Measurements from ENCODE around the gene SAMD7.

Gene SAMD7

GRCh38 chr3:169948559-169949448, 37.4 kb downstream of the SAMD7 start:
- TF ChIP-seq REST (IDR thresholded peaks at IDR 0.05; ENCODE audit: low read depth) (no peak), FOXM1 (IDR thresholded peaks at IDR 0.05; ENCODE audit: borderline replicate concordance, low read depth) (no peak), CEBPB (IDR thresholded peaks at IDR 0.05) (no peak), NFIC (IDR thresholded peaks at IDR 0.05) (no peak), USF1 (IDR thresholded peaks at IDR 0.05) (no peak), EP300 (IDR thresholded peaks at IDR 0.05; ENCODE audit: borderline replicate concordance) (no peak), RAD21 (IDR thresholded peaks at IDR 0.05; ENCODE audit: low read depth) (no peak)

GRCh38 chr3:169952045-169952444, 40.7 kb downstream of the SAMD7 start:
- TF ChIP-seq TAF1 (IDR thresholded peaks at IDR 0.05; ENCODE audit: low read depth) (no peak), CREB1 (IDR thresholded peaks at IDR 0.05; ENCODE audit: low read depth) (no peak), MAX (IDR thresholded peaks at IDR 0.05) (no peak), USF1 (IDR thresholded peaks at IDR 0.05) (no peak), YY1 (IDR thresholded peaks at IDR 0.05; ENCODE audit: low read depth) (no peak), EP300 (IDR thresholded peaks at IDR 0.05; ENCODE audit: borderline replicate concordance) (no peak), FOXM1 (IDR thresholded peaks at IDR 0.05; ENCODE audit: borderline replicate concordance, low read depth) (no peak), NFIC (IDR thresholded peaks at IDR 0.05) (no peak), TCF12 (IDR thresholded peaks at IDR 0.05; ENCODE audit: low read depth) (no peak), TEAD4 (IDR thresholded peaks at IDR 0.05) (no peak), ZBTB7A (IDR thresholded peaks at IDR 0.05; ENCODE audit: low read depth) (no peak), CEBPB (IDR thresholded peaks at IDR 0.05) (no peak), RAD21 (IDR thresholded peaks at IDR 0.05; ENCODE audit: low read depth) (no peak), REST (IDR thresholded peaks at IDR 0.05; ENCODE audit: low read depth) (no peak), EGR1 (IDR thresholded peaks at IDR 0.05) (no peak)

GRCh38 chr3:169953462-169954141, 42.2 kb downstream of the SAMD7 start:
- TF ChIP-seq REST (IDR thresholded peaks at IDR 0.05; ENCODE audit: low read depth) (no peak), TEAD4 (IDR thresholded peaks at IDR 0.05) (no peak), MAX (IDR thresholded peaks at IDR 0.05) (no peak), EGR1 (IDR thresholded peaks at IDR 0.05) (no peak), TCF12 (IDR thresholded peaks at IDR 0.05; ENCODE audit: low read depth) (no peak), CEBPB (IDR thresholded peaks at IDR 0.05) (no peak), TAF1 (IDR thresholded peaks at IDR 0.05; ENCODE audit: low read depth) (no peak), ZBTB7A (IDR thresholded peaks at IDR 0.05; ENCODE audit: low read depth) (no peak), NFIC (IDR thresholded peaks at IDR 0.05) (no peak), FOXM1 (IDR thresholded peaks at IDR 0.05; ENCODE audit: borderline replicate concordance, low read depth) (no peak), USF1 (IDR thresholded peaks at IDR 0.05) (no peak), YY1 (IDR thresholded peaks at IDR 0.05; ENCODE audit: low read depth) (no peak), RAD21 (IDR thresholded peaks at IDR 0.05; ENCODE audit: low read depth) (no peak), EP300 (IDR thresholded peaks at IDR 0.05; ENCODE audit: borderline replicate concordance) (no peak), CREB1 (IDR thresholded peaks at IDR 0.05; ENCODE audit: low read depth) (no peak)
